Measurements from ENCODE around the gene SEMA4C. TPM values are rescaled to one million over a fixed set of nuclear protein-coding genes. Genes with fewer than 3 reads are reported as not detected.

The SEMA4C gene
- polyA plus RNA-seq, 1 of the 3 experiments (the other 2 are of a cell fraction) = 34.8 TPM

- Histone ChIP-seq H3K9ac (no peak overlapping the region), H3K4me1 (ENCODE audit: control insufficient read depth in 1 of 2, insufficient read depth in 2 of 2, low read depth in 1 of 2, low read length in 1 of 2) (peaks cover 0 to 20% of the 10 kb centered on the region in 2 experiments; a peak in 1 of 4 replicates), H3K4me2 (no peak overlapping the region), H3K27me3 (ENCODE audit: insufficient read depth) (no peaks in the 10 kb centered on the region), H3K79me2 (ENCODE audit: insufficient read depth) (no peaks in the 10 kb centered on the region), H2AFZ (ENCODE audit: low read depth) (no peak overlapping the region), H4K20me1 (ENCODE audit: insufficient read depth) (no peaks in the 10 kb centered on the region), H3K27ac (ENCODE audit: low read depth in 2 of 2, low read length in 1 of 2) (no peak overlapping the region), H3K9me2 (no peaks in the 10 kb centered on the region), H3K4me3 (ENCODE audit: low read depth in 2 of 2, low read length in 1 of 2) (no peak overlapping the region), H3K9me3 (no peaks in the 10 kb centered on the region), H3F3A (replicated peaks; ENCODE audit: insufficient read depth) (no peaks in the 10 kb centered on the region), H3K36me3 (replicated peaks in 1 of 2; ENCODE audit: control insufficient read depth in 1 of 2, insufficient read depth in 2 of 2, low read length in 1 of 2) (no peaks in the 10 kb centered on the region)
- WGBS (ENCODE audit: low lambda C conversion rate) = 62% methylated on average over 6 of the region's 6 CpGs
- ChIA-PET POLR2A (no interaction called here), CTCF (interaction anchor here (2.1 kb wide), 1 partner anchor 52 kb away, joined by 10 read pairs; the partner anchor contains the start of gene ANKRD39)
- TF ChIP-seq SMC3 (IDR thresholded peaks at IDR 0.05; ENCODE audit: low read depth, low read length) (no peak), FOXM1 (IDR thresholded peaks at IDR 0.05; ENCODE audit: low read depth) (no peak), RCOR1 (IDR thresholded peaks at IDR 0.05; ENCODE audit: low read length) (no peak), SIN3A (IDR thresholded peaks at IDR 0.05; ENCODE audit: borderline replicate concordance, low read depth, low read length) (no peak), NFIC (IDR thresholded peaks at IDR 0.05; ENCODE audit: borderline replicate concordance) (no peak), RAD21 (IDR thresholded peaks at IDR 0.05; ENCODE audit: low read length) (no peak), FOXJ3 (CRISPR knock-in tag; IDR thresholded peaks at IDR 0.05) (no peak), PBX3 (IDR thresholded peaks at IDR 0.05) (no peak), YY1 (IDR thresholded peaks at IDR 0.05; ENCODE audit: low read depth) (no peak), MXI1 (IDR thresholded peaks at IDR 0.05; ENCODE audit: low read depth, low read length) (no peak), MEF2A (IDR thresholded peaks at IDR 0.05; ENCODE audit: borderline replicate concordance, low read depth) (no peak)
- TF ChIP-seq, protein P1, sequence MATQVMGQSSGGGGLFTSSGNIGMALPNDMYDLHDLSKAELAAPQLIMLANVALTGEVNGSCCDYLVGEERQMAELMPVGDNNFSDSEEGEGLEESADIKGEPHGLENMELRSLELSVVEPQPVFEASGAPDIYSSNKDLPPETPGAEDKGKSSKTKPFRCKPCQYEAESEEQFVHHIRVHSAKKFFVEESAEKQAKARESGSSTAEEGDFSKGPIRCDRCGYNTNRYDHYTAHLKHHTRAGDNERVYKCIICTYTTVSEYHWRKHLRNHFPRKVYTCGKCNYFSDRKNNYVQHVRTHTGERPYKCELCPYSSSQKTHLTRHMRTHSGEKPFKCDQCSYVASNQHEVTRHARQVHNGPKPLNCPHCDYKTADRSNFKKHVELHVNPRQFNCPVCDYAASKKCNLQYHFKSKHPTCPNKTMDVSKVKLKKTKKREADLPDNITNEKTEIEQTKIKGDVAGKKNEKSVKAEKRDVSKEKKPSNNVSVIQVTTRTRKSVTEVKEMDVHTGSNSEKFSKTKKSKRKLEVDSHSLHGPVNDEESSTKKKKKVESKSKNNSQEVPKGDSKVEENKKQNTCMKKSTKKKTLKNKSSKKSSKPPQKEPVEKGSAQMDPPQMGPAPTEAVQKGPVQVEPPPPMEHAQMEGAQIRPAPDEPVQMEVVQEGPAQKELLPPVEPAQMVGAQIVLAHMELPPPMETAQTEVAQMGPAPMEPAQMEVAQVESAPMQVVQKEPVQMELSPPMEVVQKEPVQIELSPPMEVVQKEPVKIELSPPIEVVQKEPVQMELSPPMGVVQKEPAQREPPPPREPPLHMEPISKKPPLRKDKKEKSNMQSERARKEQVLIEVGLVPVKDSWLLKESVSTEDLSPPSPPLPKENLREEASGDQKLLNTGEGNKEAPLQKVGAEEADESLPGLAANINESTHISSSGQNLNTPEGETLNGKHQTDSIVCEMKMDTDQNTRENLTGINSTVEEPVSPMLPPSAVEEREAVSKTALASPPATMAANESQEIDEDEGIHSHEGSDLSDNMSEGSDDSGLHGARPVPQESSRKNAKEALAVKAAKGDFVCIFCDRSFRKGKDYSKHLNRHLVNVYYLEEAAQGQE (IDR thresholded peaks at IDR 0.05; ENCODE audit: low read depth, low read length) = no peak
- TF ChIP-seq, protein P2, sequence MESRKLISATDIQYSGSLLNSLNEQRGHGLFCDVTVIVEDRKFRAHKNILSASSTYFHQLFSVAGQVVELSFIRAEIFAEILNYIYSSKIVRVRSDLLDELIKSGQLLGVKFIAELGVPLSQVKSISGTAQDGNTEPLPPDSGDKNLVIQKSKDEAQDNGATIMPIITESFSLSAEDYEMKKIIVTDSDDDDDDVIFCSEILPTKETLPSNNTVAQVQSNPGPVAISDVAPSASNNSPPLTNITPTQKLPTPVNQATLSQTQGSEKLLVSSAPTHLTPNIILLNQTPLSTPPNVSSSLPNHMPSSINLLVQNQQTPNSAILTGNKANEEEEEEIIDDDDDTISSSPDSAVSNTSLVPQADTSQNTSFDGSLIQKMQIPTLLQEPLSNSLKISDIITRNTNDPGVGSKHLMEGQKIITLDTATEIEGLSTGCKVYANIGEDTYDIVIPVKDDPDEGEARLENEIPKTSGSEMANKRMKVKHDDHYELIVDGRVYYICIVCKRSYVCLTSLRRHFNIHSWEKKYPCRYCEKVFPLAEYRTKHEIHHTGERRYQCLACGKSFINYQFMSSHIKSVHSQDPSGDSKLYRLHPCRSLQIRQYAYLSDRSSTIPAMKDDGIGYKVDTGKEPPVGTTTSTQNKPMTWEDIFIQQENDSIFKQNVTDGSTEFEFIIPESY (IDR thresholded peaks at IDR 0.05; ENCODE audit: borderline replicate concordance, low read depth) = no peak
- DNase-seq = no peak
These were observed 39.7 kb upstream of the SEMA4C start for GRCh38 chr2:96909611-96910021.

Data from SK-N-SH (cell line).